ENCODE measurements around the gene ADSL. TPM values are rescaled to one million over a fixed set of nuclear protein-coding genes. Genes with fewer than 3 reads are reported as not detected.

The ADSL gene
- total RNA-seq, 1 donor from 2014 or later = 83.4 TPM

DNA sequence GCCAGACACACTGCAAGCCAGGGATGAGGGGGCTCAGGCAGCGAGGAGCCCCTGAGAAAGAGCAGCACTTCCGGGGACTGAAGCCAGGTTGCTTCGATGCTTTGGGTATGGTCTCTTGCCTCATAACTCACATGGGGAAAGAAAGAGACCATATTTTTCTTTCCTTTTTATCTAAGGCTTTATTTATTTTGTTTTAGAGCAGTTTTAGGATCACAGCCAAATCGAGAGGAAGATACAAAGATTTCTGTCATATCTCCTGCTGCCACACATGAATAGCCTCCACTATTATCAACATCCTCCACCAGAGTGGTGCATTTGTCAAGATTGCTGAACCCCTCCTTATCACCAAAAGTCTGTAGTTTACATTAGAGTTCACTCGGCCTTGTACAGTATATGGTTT is 24.3 kb upstream of the ADSL start:
- no peaks in the 10 kb centered on the region for H3K27me3 Mint-ChIP-seq (ENCODE audit: low read depth, unreplicated experiment)
- Histone ChIP-seq H4K20me1 (ENCODE audit: insufficient read depth, low read length) (peaks cover 6% of the 10 kb centered on the region), H3K9ac (ENCODE audit: low read length) (no peak overlapping the region), H3K79me2 (ENCODE audit: insufficient read depth, low read length) (no peaks in the 10 kb centered on the region), H3K36me3 (ENCODE audit: insufficient read depth, low read length) (peaks cover 27% of the 10 kb centered on the region), H3K4me3 (ENCODE audit: insufficient read depth, low read depth, low read length) (no peak overlapping the region), H3K4me1 (ENCODE audit: insufficient read depth, low read length) (peaks cover 3% of the 10 kb centered on the region), H3K9me3 (ENCODE audit: insufficient read depth, low read depth, low read length) (no peaks in the 10 kb centered on the region), H2AFZ (ENCODE audit: low read depth, low read length) (no peak overlapping the region), H3K27me3 (ENCODE audit: insufficient read depth, low read length) (no peaks in the 10 kb centered on the region), H3K27ac (ENCODE audit: low read depth, low read length) (no peak overlapping the region), H3K4me2 (ENCODE audit: low read length) (no peak overlapping the region)
- FAIRE-seq (no peak), DNase-seq (ENCODE audit: low read depth) (no peak)
- H3K4me3 Mint-ChIP-seq (ENCODE audit: unreplicated experiment) = no peak overlapping the region
- H3K27ac Mint-ChIP-seq (ENCODE audit: unreplicated experiment) = no peak overlapping the region
- peaks cover 26% of the 10 kb centered on the region for H3K36me3 Mint-ChIP-seq (ENCODE audit: low read depth, unreplicated experiment)
- H3K4me1 Mint-ChIP-seq (ENCODE audit: low read depth, unreplicated experiment) = peaks cover 18% of the 10 kb centered on the region
- TF ChIP-seq, protein P1, sequence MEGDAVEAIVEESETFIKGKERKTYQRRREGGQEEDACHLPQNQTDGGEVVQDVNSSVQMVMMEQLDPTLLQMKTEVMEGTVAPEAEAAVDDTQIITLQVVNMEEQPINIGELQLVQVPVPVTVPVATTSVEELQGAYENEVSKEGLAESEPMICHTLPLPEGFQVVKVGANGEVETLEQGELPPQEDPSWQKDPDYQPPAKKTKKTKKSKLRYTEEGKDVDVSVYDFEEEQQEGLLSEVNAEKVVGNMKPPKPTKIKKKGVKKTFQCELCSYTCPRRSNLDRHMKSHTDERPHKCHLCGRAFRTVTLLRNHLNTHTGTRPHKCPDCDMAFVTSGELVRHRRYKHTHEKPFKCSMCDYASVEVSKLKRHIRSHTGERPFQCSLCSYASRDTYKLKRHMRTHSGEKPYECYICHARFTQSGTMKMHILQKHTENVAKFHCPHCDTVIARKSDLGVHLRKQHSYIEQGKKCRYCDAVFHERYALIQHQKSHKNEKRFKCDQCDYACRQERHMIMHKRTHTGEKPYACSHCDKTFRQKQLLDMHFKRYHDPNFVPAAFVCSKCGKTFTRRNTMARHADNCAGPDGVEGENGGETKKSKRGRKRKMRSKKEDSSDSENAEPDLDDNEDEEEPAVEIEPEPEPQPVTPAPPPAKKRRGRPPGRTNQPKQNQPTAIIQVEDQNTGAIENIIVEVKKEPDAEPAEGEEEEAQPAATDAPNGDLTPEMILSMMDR (IDR thresholded peaks at IDR 0.05; ENCODE audit: insufficient read depth, low read depth, low read length) = no peak
- no peak for TF ChIP-seq EZH2 (IDR thresholded peaks at IDR 0.05; ENCODE audit: insufficient read depth, low read length)
- no peaks in the 10 kb centered on the region for H3K9me3 Mint-ChIP-seq (ENCODE audit: unreplicated experiment)

- Histone ChIP-seq H3K79me2 (ENCODE audit: insufficient read depth, low read length) (no peaks in the 10 kb centered on the region), H3K27me3 (ENCODE audit: insufficient read depth, low read length) (no peaks in the 10 kb centered on the region), H3K27ac (ENCODE audit: low read depth, low read length) (no peak overlapping the region), H4K20me1 (ENCODE audit: insufficient read depth, low read length) (peaks cover 9% of the 10 kb centered on the region), H3K9me3 (ENCODE audit: insufficient read depth, low read depth, low read length) (no peaks in the 10 kb centered on the region), H3K4me1 (ENCODE audit: insufficient read depth, low read length) (peaks cover 6% of the 10 kb centered on the region), H3K4me2 (ENCODE audit: low read length) (no peak overlapping the region), H3K4me3 (ENCODE audit: insufficient read depth, low read depth, low read length) (no peak overlapping the region), H2AFZ (ENCODE audit: low read depth, low read length) (no peak overlapping the region), H3K9ac (ENCODE audit: low read length) (no peak overlapping the region), H3K36me3 (ENCODE audit: insufficient read depth, low read length) (peaks cover 27% of the 10 kb centered on the region)
- Mint-ChIP-seq H3K4me1 (ENCODE audit: low read depth, unreplicated experiment) (peaks cover 22% of the 10 kb centered on the region), H3K27ac (ENCODE audit: unreplicated experiment) (no peak overlapping the region), H3K9me3 (ENCODE audit: unreplicated experiment) (no peaks in the 10 kb centered on the region), H3K4me3 (ENCODE audit: unreplicated experiment) (no peak overlapping the region), H3K27me3 (ENCODE audit: low read depth, unreplicated experiment) (no peaks in the 10 kb centered on the region), H3K36me3 (ENCODE audit: low read depth, unreplicated experiment) (peaks cover 23% of the 10 kb centered on the region)
- TF ChIP-seq, protein P1 (IDR thresholded peaks at IDR 0.05; ENCODE audit: insufficient read depth, low read depth, low read length) = no peak
- TF ChIP-seq EZH2 (IDR thresholded peaks at IDR 0.05; ENCODE audit: insufficient read depth, low read length) = no peak
- no peak for FAIRE-seq
- DNase-seq (ENCODE audit: low read depth) = no peak
These were observed 23.4 kb upstream of the ADSL start for GRCh38 chr22:40322818-40323447.

GRCh38 chr22:40323681-40324171 is 22.6 kb upstream of the ADSL start:
- no peaks in the 10 kb centered on the region for H3K9me3 ChIP-seq (ENCODE audit: insufficient read depth, low read depth, low read length)
- no peak overlapping the region for H3K9ac ChIP-seq (ENCODE audit: low read length)
- peaks cover 6% of the 10 kb centered on the region for H3K4me1 ChIP-seq (ENCODE audit: insufficient read depth, low read length)
- H2AFZ ChIP-seq (ENCODE audit: low read depth, low read length) = no peak overlapping the region
- H3K4me2 ChIP-seq (ENCODE audit: low read length) = no peak overlapping the region
- DNase-seq (ENCODE audit: low read depth) (no peak), FAIRE-seq (no peak)
- no peak overlapping the region for H3K4me3 ChIP-seq (ENCODE audit: insufficient read depth, low read depth, low read length)
- H3K36me3 ChIP-seq (ENCODE audit: insufficient read depth, low read length) = peaks cover 27% of the 10 kb centered on the region
- no peaks in the 10 kb centered on the region for H3K27me3 ChIP-seq (ENCODE audit: insufficient read depth, low read length)
- no peaks in the 10 kb centered on the region for H3K79me2 ChIP-seq (ENCODE audit: insufficient read depth, low read length)
- peaks cover 19% of the 10 kb centered on the region for H3K36me3 Mint-ChIP-seq (ENCODE audit: low read depth, unreplicated experiment)
- TF ChIP-seq, protein P1 (IDR thresholded peaks at IDR 0.05; ENCODE audit: insufficient read depth, low read depth, low read length) = no peak
- no peak for TF ChIP-seq EZH2 (IDR thresholded peaks at IDR 0.05; ENCODE audit: insufficient read depth, low read length)
- H3K4me1 Mint-ChIP-seq (ENCODE audit: low read depth, unreplicated experiment) = peaks cover 22% of the 10 kb centered on the region
- H3K4me3 Mint-ChIP-seq (ENCODE audit: unreplicated experiment) = no peak overlapping the region
- no peaks in the 10 kb centered on the region for H3K27me3 Mint-ChIP-seq (ENCODE audit: low read depth, unreplicated experiment)
- H3K9me3 Mint-ChIP-seq (ENCODE audit: unreplicated experiment) = no peaks in the 10 kb centered on the region
- peaks cover 9% of the 10 kb centered on the region for H4K20me1 ChIP-seq (ENCODE audit: insufficient read depth, low read length)
- H3K27ac ChIP-seq (ENCODE audit: low read depth, low read length) = no peak overlapping the region
- no peak overlapping the region for H3K27ac Mint-ChIP-seq (ENCODE audit: unreplicated experiment)

All from astrocyte (in vitro differentiated cells and primary cell).